ENCODE results near the gene MOCS2. TPM values are rescaled to one million over a fixed set of nuclear protein-coding genes. Genes with fewer than 3 reads are reported as not detected.

The MOCS2 gene
- total RNA-seq = 19.6 and 32.5 TPM in 2 replicates

GRCh38 chr5:53109443-53110127 lies at the start of gene MOCS2:
Gene MOCS2, minus strand, starts transcription at chr5:53109757. Its CDS starts 2,583 bp downstream, at chr5:53107174.

Other genes with a start within 250 kb of the MOCS2 start
- gene ITGA2, start 120.4 kb downstream of the MOCS2 start, total RNA-seq = 3.5 and 39.6 TPM in 2 replicates

Data from placental epithelial cell (primary cell).